NT2/D1 (cell line): ENCODE results near the gene CCDC89.

Experiments used
- YY1 ChIP-seq: IDR thresholded peaks from 2 replicates; pipeline ENCODE4 v1.6.1; 2011; ENCODE audit not compliant: insufficient read length, insufficient read depth
- ZNF274 ChIP-seq: IDR thresholded peaks from 2 replicates; pipeline ENCODE4 v1.6.1; 2011; ENCODE audit warnings: mild to moderate bottlenecking, low read depth, low read length

GRCh38 chr11:85712953-85713352, 27.0 kb upstream of the CCDC89 start:
- no peak for TF ChIP-seq ZNF274
- TF ChIP-seq YY1: no peak
